Placental pericyte (primary cell): ENCODE results near the gene RGS10. TPM values are rescaled to one million over a fixed set of nuclear protein-coding genes. Genes with fewer than 3 reads are reported as not detected.

Source experiments
- total RNA-seq: library from RNA; depleted of rRNA; stranded (reverse); fragments of >200 nt; gene quantifications from 2 replicates; pipeline ENCODE4 v1.2.3, GENCODE V29; 2012

RGS10 gene
- 45.3 and 54.3 TPM in 2 replicates for total RNA-seq

GRCh38 chr10:119542357-119542987, at the start of gene RGS10:
TSS of gene RGS10 (minus strand) at chr10:119542719. CDS start at chr10:119542638, 81 bp downstream.

Other genes starting within 250 kb of the RGS10 start
- 47.9 and 61.7 TPM in 2 replicates for gene TIAL1, start 54.2 kb upstream of the RGS10 start, total RNA-seq
- gene BAG3, start 108.7 kb upstream of the RGS10 start, total RNA-seq = 23.6 and 30.5 TPM in 2 replicates
- 21.4 and 26.9 TPM in 2 replicates for gene INPP5F, start 183.3 kb upstream of the RGS10 start, total RNA-seq